H1 (cell line): ENCODE measurements around the gene TM9SF3. TPM values are rescaled to one million over a fixed set of nuclear protein-coding genes. Genes with fewer than 3 reads are reported as not detected.

Experiments used
- CTCF ChIA-PET: fragments of 300-600 bp; sonication (Branson Sonifier 250); formaldehyde crosslinking; loops from one replicate; lab custom pipeline; 2021; ENCODE audit not compliant: partially characterized antibody; lab: Charles Lee
- POLR2A ChIA-PET: fragments of 300-600 bp; sonication (Branson Sonifier 250); formaldehyde crosslinking; loops from one replicate; lab custom pipeline; 2021; ENCODE audit warnings: inconsistent platforms; ENCODE audit not compliant: partially characterized antibody; lab: Charles Lee
- DNase-seq, 2 experiments: peaks; one replicate each; pipeline versions ENCODE4 v3.0.0 to v3.0.0-alpha.2; 2010 to 2022; ENCODE audit warnings: low spot score in 2 of 2, low read depth in 1 of 2, mixed read lengths in 1 of 2
- FAIRE-seq: peaks from 2 replicates; lab custom pipeline; 2011; peaks lifted over from hg19 to GRCh38; lab: Jason Lieb, UNC
- H2AFZ ChIP-seq: 2 replicates; pipeline ENCODE4 v1.8.1; 2012; ENCODE audit warnings: low read length, inconsistent platforms
- H2AK5ac ChIP-seq: 2 replicates; pipeline ENCODE4 v1.6.1; 2013; ENCODE audit warnings: low read depth, low read length
- H2BK120ac ChIP-seq: replicated peaks from 2 replicates; pipeline ENCODE3; 2013; ENCODE audit warnings: low read depth, low read length, inconsistent platforms
- H2BK12ac ChIP-seq: 2 replicates; pipeline ENCODE4 v1.6.1; 2013; ENCODE audit warnings: low read depth, low read length
- H2BK15ac ChIP-seq: 2 replicates; pipeline ENCODE4 v1.6.1; 2013; ENCODE audit warnings: low read length
- H2BK20ac ChIP-seq: 2 replicates; pipeline ENCODE4 v1.6.1; 2013; ENCODE audit warnings: low read length
- H2BK5ac ChIP-seq: 2 replicates; pipeline ENCODE4 v1.6.1; 2013; ENCODE audit warnings: low read depth, low read length
- H3K14ac ChIP-seq: 2 replicates; pipeline ENCODE4 v1.6.1; 2013; ENCODE audit warnings: inconsistent platforms; ENCODE audit not compliant: insufficient read length
- H3K18ac ChIP-seq: 2 replicates; pipeline ENCODE4 v1.6.1; 2013; ENCODE audit warnings: low read length; ENCODE audit errors: extremely low read depth
- H3K23ac ChIP-seq: 2 replicates; pipeline ENCODE4 v1.6.1; 2013; ENCODE audit warnings: inconsistent platforms; ENCODE audit not compliant: insufficient read length
- H3K23me2 ChIP-seq: 2 replicates; pipeline ENCODE4 v1.6.1; 2013; ENCODE audit warnings: low read depth, low read length
- H3K27ac ChIP-seq: 2 replicates; pipeline ENCODE4 v1.6.1; 2011; ENCODE audit warnings: low read depth, low read length, inconsistent platforms
- H3K27me3 ChIP-seq, 4 experiments: replicated peaks in 1 of 4; 1 replicate in 1 of 4; 2 replicates in 3 of 4; pipeline versions ENCODE4 v1.6.1 to v1.8.1; 2011 to 2013; ENCODE audit warnings: low read length in 3 of 4, mild to moderate bottlenecking in 3 of 4, inconsistent platforms in 2 of 4, mixed read lengths in 2 of 4, moderate library complexity in 1 of 4; ENCODE audit not compliant: control insufficient read depth in 3 of 4, insufficient read depth in 3 of 4; ENCODE audit errors: extremely low read depth in 1 of 4
- H3K36me3 ChIP-seq, 4 experiments: 2 replicates each; pipeline versions ENCODE4 v1.6.1 to v1.8.1; 2011 to 2013; ENCODE audit warnings: mild to moderate bottlenecking in 4 of 4, low read length in 3 of 4, moderate library complexity in 2 of 4, control low read depth in 1 of 4, inconsistent platforms in 1 of 4; ENCODE audit not compliant: insufficient read depth in 4 of 4, control insufficient read depth in 2 of 4
- H3K4ac ChIP-seq: replicated peaks from 2 replicates; pipeline ENCODE3; 2013; ENCODE audit warnings: low read length, low read depth, mixed read lengths, inconsistent platforms; ENCODE audit not compliant: insufficient read length
- H3K4me1 ChIP-seq, 4 experiments: replicated peaks in 1 of 4; 1 replicate in 1 of 4; 2 replicates in 3 of 4; pipeline versions ENCODE4 v1.6.1 to v1.8.1; 2011 to 2013; ENCODE audit warnings: low read length in 3 of 4, inconsistent platforms in 2 of 4, mixed read lengths in 1 of 4; ENCODE audit not compliant: insufficient read depth in 4 of 4, control insufficient read depth in 3 of 4
- H3K4me2 ChIP-seq, 2 experiments: 2 replicates each; pipeline versions ENCODE4 v1.6.1 to v1.8.1; 2011 to 2013; ENCODE audit warnings: low read depth in 2 of 2, low read length in 2 of 2, control low read depth in 1 of 2, inconsistent platforms in 1 of 2, mild to moderate bottlenecking in 1 of 2; ENCODE audit not compliant: insufficient read depth in 1 of 2
- H3K4me3 ChIP-seq, 4 experiments: fragments of 200-600, 300-600 bp in 1 of 4; sonication (generic), shearing (Covaris generic), sonication (Bioruptor Twin) in 1 of 4; 2 replicates each; pipeline versions ENCODE4 v1.5.1 to v1.8.1; 2011 to 2016; ENCODE audit warnings: low read length in 4 of 4, low read depth in 3 of 4, control low read depth in 2 of 4, inconsistent platforms in 2 of 4, mild to moderate bottlenecking in 2 of 4, mixed read lengths in 1 of 4, moderate library complexity in 1 of 4; ENCODE audit not compliant: insufficient read depth in 2 of 4; ENCODE audit errors: extremely low read depth in 1 of 4
- H3K56ac ChIP-seq: replicated peaks from 2 replicates; pipeline ENCODE3; 2013; ENCODE audit warnings: low read depth, mild to moderate bottlenecking, mixed read lengths, low read length, inconsistent platforms; ENCODE audit not compliant: insufficient read length
- H3K79me1 ChIP-seq: 2 replicates; pipeline ENCODE4 v1.6.1; 2013; ENCODE audit warnings: low read depth, low read length, control low read depth
- H3K79me2 ChIP-seq, 2 experiments: 2 replicates each; pipeline versions ENCODE4 v1.6.1 to v1.8.1; 2012 to 2013; ENCODE audit warnings: low read length in 2 of 2, mild to moderate bottlenecking in 2 of 2, inconsistent platforms in 1 of 2; ENCODE audit not compliant: insufficient read depth in 2 of 2, control insufficient read depth in 1 of 2
- H3K9ac ChIP-seq, 4 experiments: replicated peaks in 1 of 4; 1 replicate in 1 of 4; 2 replicates in 3 of 4; pipeline versions ENCODE4 v1.6.1 to v1.8.1; 2011 to 2013; ENCODE audit warnings: low read depth in 3 of 4, low read length in 3 of 4, control low read depth in 2 of 4, mild to moderate bottlenecking in 2 of 4, moderate library complexity in 2 of 4, inconsistent platforms in 1 of 4; ENCODE audit errors: extremely low read depth in 1 of 4
- H3K9me3 ChIP-seq, 2 experiments: 2 replicates each; pipeline versions ENCODE4 v1.6.1 to v1.8.1; 2012 to 2013; ENCODE audit warnings: mild to moderate bottlenecking in 2 of 2, moderate library complexity in 2 of 2, control low read depth in 1 of 2, inconsistent platforms in 1 of 2, low read depth in 1 of 2, low read length in 1 of 2, mixed read lengths in 1 of 2; ENCODE audit not compliant: insufficient read depth in 2 of 2
- H4K20me1 ChIP-seq, 2 experiments: replicated peaks in 1 of 2; 2 replicates each; pipeline versions ENCODE3 to v1.8.1; 2011 to 2013; ENCODE audit warnings: inconsistent platforms in 2 of 2, low read length in 2 of 2, mild to moderate bottlenecking in 1 of 2; ENCODE audit not compliant: insufficient read depth in 2 of 2, control insufficient read depth in 1 of 2
- H4K5ac ChIP-seq: 2 replicates; pipeline ENCODE4 v1.6.1; 2013; ENCODE audit warnings: low read length, low read depth, mixed read lengths, inconsistent platforms; ENCODE audit not compliant: insufficient read length
- H4K8ac ChIP-seq: 2 replicates; pipeline ENCODE4 v1.8.0; 2013; ENCODE audit warnings: mild to moderate bottlenecking, moderate library complexity, low read length, inconsistent platforms; ENCODE audit not compliant: insufficient read depth; ENCODE audit errors: extremely low read depth
- H4K91ac ChIP-seq: replicated peaks from 2 replicates; pipeline ENCODE3; 2013; ENCODE audit warnings: low read length, mixed read lengths, inconsistent platforms; ENCODE audit not compliant: insufficient read length
- CBX5 ChIP-seq: fragments of 300-800, 300-1000 bp; sonication (generic); IDR thresholded peaks from 2 replicates; pipeline ENCODE4 v1.7.1; 2016; ENCODE audit warnings: antibody characterized with exemption, low read length, low read depth
- SRF ChIP-seq: IDR thresholded peaks from 2 replicates; pipeline ENCODE4 v1.6.1; 2011; ENCODE audit warnings: mild to moderate bottlenecking, low read depth, low read length, moderate library complexity
- WGBS, 2 experiments: shearing (Covaris generic) in 1 of 2; methylation state at CpG; one replicate each; pipeline versions ENCODE4 v1.1.6 to v1.1.7; 2013 to 2015; ENCODE audit warnings: low lambda C conversion rate in 2 of 2, mixed read lengths in 2 of 2, inconsistent platforms in 1 of 2, low coverage in 1 of 2, missing lambda C conversion rate in 1 of 2; ENCODE audit not compliant: insufficient replicate concordance in 2 of 2, insufficient coverage in 1 of 2, insufficient read length in 1 of 2; ENCODE audit errors: extremely low coverage in 1 of 2, missing lambda C conversion rate in 1 of 2; 5-methylcytosine and 5-hydroxymethylcytosine counted together
- polyA plus RNA-seq, 7 experiments: library from polyadenylated mRNA; depleted of rRNA in 3 of 7; stranded (reverse) in 5 of 7; unstranded in 2 of 7; fragments of >200 nt in 5 of 7; fragments of 200-250 nt in 2 of 7; gene quantifications; 1 replicate in 5 of 7; 2 replicates in 1 of 7; 4 replicates in 1 of 7; pipeline versions ENCODE4 v1.2.1 to v1.2.3, GENCODE V29; 2011 to 2013; ENCODE audit warnings: missing spikeins in 2 of 7, mixed read lengths in 2 of 7
- total RNA-seq: library from RNA; stranded (reverse); fragmentation: NEBNext Ultra II Directional; extraction: Animal tissue kit (Norgen Biotek cat#: 25700); gene quantifications from 2 replicates; pipeline ENCODE4 v1.2.1, GENCODE V29; 2021

TM9SF3 gene
- total and polyA plus RNA-seq, 2 of the 8 experiments (the other 6 are each of a cell fraction or from before 2014, with no cell fraction given), result 123 to 127 TPM

DNA sequence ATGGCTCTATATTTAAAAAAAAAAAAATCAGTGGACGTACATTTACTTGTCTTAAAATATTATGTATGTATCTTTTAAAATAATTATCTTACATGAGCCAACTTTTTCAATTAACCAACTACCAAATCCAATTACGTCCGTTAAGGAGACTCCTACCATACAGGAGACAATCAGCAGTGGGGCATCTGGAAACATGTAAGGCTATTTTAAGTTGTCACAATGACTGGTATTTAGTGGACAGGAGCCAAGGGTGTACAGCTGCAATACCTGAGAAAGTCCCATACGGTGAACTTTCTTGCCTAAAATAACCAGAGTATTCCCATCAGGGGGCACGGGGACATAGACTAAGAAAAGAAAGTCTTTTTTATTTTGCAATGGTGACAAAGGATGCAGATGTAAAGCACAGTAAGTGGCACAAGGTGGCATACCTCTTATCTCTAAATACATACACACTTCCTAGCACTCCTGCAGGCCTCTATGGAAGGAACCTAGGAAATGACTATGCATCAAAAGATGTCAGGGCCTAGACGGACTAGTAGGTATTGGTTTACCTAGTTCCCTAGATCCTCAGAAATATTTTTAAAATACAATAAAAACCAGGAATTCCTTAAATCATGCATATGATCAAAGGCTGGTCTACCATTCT lies 57.1 kb downstream of the TM9SF3 start:
- H3K4ac ChIP-seq, result no peak overlapping the region
- WGBS, 2 experiments, result 91% methylated on average over 6 of the region's 6 CpGs; no CpG with 5 or more reads in 1 of the 2 experiments
- H3K4me1 ChIP-seq, result no peaks in the 10 kb centered on the region
- no peak overlapping the region for H2AFZ ChIP-seq
- H2BK5ac ChIP-seq, result no peak overlapping the region
- no peak overlapping the region for H2BK20ac ChIP-seq
- H4K5ac ChIP-seq, result no peak overlapping the region
- no peaks in the 10 kb centered on the region for H3K27me3 ChIP-seq
- no peaks in the 10 kb centered on the region for H3K79me2 ChIP-seq
- no peaks in the 10 kb centered on the region for H3K79me1 ChIP-seq
- H2BK15ac ChIP-seq, result no peak overlapping the region
- H3K4me3 ChIP-seq, result no peak overlapping the region
- H3K14ac ChIP-seq, result no peak overlapping the region
- H2BK120ac ChIP-seq, result no peak overlapping the region
- no peak overlapping the region for H3K4me2 ChIP-seq
- no peak overlapping the region for H4K8ac ChIP-seq
- no peaks in the 10 kb centered on the region for H3K9me3 ChIP-seq
- H3K36me3 ChIP-seq, result peaks cover 0 to 43% (median 13%) of the 10 kb centered on the region in 4 experiments; a peak in 4 of 8 replicates
- H2AK5ac ChIP-seq, result no peak overlapping the region
- no peak overlapping the region for H4K91ac ChIP-seq
- peaks cover 0 to 2% of the 10 kb centered on the region in 2 experiments for H4K20me1 ChIP-seq
- POLR2A ChIA-PET, result no interaction called here
- no peak overlapping the region for H3K9ac ChIP-seq
- no peak overlapping the region for H3K56ac ChIP-seq
- DNase-seq (no peak), FAIRE-seq (no peak)
- no peak overlapping the region for H3K27ac ChIP-seq
- no peaks in the 10 kb centered on the region for H3K23me2 ChIP-seq
- CTCF ChIA-PET, result no interaction called here
- no peak overlapping the region for H2BK12ac ChIP-seq
- no peak overlapping the region for H3K18ac ChIP-seq
- no peak for TF ChIP-seq SRF
- TF ChIP-seq CBX5, result no peak
- TF ChIP-seq, all 59 proteins: peak for 0
- H3K23ac ChIP-seq, result no peak overlapping the region
